Ovary (tissue), 3 donors: ENCODE results near the gene MAN1A1.

Experiments
- EP300 ChIP-seq: sonication (generic); formaldehyde crosslinking; IDR thresholded peaks from one replicate; pipeline ENCODE4 v1.6.1; 2017; ENCODE audit warnings: antibody characterized with exemption
- POLR2A ChIP-seq: fragments of 450-650 bp; IDR thresholded peaks from one replicate; pipeline ENCODE4 v1.6.1; 2017; ENCODE audit warnings: antibody characterized with exemption, mild to moderate bottlenecking, moderate library complexity
- TF ChIP-seq, protein P1 (sequence below), 3 donors: fragments of 450-650 bp in 2 of 3; fragments of 200-600 bp in 1 of 3; IDR thresholded peaks; one replicate each; pipeline versions ENCODE4 v1.5.1 to v1.8.0; 2016 to 2022; ENCODE audit warnings: antibody characterized with exemption in 3 of 3, mild to moderate bottlenecking in 1 of 3
- donor health status: DM: no; HTN: no; CAD: no.

- TF ChIP-seq, protein P1, sequence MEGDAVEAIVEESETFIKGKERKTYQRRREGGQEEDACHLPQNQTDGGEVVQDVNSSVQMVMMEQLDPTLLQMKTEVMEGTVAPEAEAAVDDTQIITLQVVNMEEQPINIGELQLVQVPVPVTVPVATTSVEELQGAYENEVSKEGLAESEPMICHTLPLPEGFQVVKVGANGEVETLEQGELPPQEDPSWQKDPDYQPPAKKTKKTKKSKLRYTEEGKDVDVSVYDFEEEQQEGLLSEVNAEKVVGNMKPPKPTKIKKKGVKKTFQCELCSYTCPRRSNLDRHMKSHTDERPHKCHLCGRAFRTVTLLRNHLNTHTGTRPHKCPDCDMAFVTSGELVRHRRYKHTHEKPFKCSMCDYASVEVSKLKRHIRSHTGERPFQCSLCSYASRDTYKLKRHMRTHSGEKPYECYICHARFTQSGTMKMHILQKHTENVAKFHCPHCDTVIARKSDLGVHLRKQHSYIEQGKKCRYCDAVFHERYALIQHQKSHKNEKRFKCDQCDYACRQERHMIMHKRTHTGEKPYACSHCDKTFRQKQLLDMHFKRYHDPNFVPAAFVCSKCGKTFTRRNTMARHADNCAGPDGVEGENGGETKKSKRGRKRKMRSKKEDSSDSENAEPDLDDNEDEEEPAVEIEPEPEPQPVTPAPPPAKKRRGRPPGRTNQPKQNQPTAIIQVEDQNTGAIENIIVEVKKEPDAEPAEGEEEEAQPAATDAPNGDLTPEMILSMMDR (IDR thresholded peaks at IDR 0.05) = no peak
- TF ChIP-seq POLR2A (no peak), EP300 (no peak)
Measured at GRCh38 chr6:119308991-119309657, 40.4 kb downstream of the MAN1A1 start.
